ENCODE data around the gene DOCK11.

DNA sequence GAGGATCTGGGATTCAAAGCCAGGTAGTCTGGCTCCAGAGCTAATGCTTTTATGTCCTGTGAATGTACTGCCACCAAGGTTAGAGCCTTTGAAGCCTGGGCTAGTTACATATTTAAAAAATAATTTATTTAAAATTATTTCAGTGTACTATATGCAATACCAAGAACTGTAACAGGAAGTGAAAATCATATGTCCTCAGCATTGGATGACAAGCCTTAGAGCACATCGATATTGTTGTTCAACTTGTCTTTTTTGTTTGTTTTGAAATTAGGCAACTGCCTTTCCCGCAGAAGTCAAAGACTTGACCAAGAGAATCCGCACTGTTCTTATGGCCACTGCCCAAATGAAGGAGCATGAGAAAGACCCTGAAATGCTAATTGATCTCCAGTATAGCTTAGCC, 158.7 kb downstream of the DOCK11 start:
- no peak for TF ChIP-seq POLR2AphosphoS5 (IDR thresholded peaks at IDR 0.05; ENCODE audit: low read depth, low read length)
- no peak for TF ChIP-seq TAF1 (IDR thresholded peaks at IDR 0.05; ENCODE audit: borderline replicate concordance, insufficient read depth, low read length)
- TF ChIP-seq, protein P1, sequence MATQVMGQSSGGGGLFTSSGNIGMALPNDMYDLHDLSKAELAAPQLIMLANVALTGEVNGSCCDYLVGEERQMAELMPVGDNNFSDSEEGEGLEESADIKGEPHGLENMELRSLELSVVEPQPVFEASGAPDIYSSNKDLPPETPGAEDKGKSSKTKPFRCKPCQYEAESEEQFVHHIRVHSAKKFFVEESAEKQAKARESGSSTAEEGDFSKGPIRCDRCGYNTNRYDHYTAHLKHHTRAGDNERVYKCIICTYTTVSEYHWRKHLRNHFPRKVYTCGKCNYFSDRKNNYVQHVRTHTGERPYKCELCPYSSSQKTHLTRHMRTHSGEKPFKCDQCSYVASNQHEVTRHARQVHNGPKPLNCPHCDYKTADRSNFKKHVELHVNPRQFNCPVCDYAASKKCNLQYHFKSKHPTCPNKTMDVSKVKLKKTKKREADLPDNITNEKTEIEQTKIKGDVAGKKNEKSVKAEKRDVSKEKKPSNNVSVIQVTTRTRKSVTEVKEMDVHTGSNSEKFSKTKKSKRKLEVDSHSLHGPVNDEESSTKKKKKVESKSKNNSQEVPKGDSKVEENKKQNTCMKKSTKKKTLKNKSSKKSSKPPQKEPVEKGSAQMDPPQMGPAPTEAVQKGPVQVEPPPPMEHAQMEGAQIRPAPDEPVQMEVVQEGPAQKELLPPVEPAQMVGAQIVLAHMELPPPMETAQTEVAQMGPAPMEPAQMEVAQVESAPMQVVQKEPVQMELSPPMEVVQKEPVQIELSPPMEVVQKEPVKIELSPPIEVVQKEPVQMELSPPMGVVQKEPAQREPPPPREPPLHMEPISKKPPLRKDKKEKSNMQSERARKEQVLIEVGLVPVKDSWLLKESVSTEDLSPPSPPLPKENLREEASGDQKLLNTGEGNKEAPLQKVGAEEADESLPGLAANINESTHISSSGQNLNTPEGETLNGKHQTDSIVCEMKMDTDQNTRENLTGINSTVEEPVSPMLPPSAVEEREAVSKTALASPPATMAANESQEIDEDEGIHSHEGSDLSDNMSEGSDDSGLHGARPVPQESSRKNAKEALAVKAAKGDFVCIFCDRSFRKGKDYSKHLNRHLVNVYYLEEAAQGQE (IDR thresholded peaks at IDR 0.05; ENCODE audit: insufficient read depth in 1 of 2, low read depth in 2 of 2, low read length in 2 of 2): no peak

Measured in PFSK-1 (cell line).